ENCODE data around the gene C20orf141.
A peak's percentile ranks its signal among the peaks of the same experiment; 100 is the strongest.
"Not testable (repeated sequence)": the region's sequence is repeated elsewhere in the genome, so short reads cannot be mapped to it uniquely, and the experiment has no call there.

Gene C20orf141

DNA sequence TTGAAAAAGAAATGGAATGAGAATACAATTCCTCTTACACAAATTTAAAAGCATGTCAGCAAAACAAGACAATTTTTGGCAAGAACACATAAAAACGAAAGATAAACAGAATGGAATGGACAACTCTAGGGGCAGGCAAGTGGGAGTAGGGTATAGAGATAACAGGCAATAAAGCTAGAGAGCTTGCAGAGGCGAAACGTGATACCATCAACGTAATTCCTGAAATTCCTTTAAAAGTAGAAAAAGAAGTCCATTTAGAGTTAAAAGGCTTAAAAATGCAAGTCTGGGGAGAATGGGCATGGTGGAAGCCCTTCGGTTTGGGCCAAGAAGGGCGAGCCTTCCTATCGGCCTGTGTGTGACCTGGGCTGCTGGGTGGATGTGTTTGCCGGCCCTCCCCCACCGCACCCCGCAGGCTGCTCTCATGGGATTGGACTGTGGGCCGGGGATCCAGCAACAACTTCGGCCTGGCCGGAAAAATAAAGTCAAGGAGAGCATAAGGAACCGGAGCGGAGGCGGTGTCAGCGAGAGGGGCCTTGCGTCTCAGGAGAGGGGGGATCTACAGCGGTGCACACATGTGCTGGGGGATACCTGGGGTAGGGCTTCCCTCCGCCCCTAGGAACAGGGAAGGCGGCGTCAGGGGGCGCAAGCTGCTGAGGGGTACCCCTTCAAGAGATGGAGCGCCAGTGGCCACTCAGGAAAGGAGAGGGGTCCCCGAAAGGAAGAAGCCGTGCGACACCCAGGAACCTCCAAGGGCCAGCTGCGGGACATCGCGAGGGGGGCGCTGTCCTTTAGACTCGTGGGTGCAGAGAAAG lies 5.5 kb downstream of the C20orf141 start:
- DNase-seq (ENCODE audit: low read depth, low spot score) = no peak

GRCh38 chr20:2820896-2821869 lies 6.4 kb downstream of the C20orf141 start:
- no peak for DNase-seq (ENCODE audit: low read depth, low spot score)

DNA sequence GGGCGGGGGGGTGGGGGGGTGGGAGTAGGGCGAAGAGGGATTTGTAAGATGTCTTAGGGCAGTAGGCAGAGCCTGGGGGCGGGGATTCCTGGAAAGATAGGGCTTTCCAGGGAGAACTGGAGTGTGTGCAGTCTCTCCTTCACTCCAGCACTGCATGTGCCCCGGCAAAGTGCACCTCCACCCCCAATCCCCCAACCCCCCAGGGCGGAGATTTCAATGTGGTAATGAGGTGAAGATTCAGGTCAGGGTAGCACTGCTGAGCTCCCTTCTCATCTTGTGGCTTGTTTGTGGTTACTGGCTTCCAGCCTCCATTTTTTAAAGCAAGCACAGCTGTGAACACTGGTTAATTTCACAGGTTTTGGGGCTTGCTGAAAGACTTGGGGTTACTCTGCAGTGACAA lies 7.3 kb downstream of the C20orf141 start:
- DNase-seq (ENCODE audit: low read depth, low spot score) = no peak

DNA sequence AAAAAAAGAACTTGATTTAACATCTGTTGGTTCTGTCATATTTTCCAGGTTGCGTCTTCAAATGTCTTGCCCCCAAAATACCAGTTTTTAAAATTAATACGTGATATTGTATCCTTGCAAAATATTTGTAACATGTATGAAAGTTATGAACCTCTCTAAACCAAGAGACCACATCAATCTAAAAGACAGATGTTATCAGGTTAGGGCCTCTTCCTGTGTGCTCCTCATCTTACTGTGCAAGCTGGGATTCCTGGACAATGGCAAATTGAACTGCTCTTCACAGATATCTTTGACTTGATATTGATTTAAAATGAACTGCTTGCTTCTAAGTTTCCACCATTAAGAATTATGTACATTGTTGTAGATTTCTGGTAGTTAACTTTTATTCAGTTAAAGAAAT lies 11.0 kb downstream of the C20orf141 start:
- DNase-seq (ENCODE audit: low read depth, low spot score) = no peak

GRCh38 chr20:2826655-2827054 lies 11.9 kb downstream of the C20orf141 start:
- no peak for DNase-seq (ENCODE audit: low read depth, low spot score)

- DNase-seq (ENCODE audit: low read depth, low spot score) = no peak
Measured at GRCh38 chr20:2829376-2829775, 14.6 kb downstream of the C20orf141 start.

DNA sequence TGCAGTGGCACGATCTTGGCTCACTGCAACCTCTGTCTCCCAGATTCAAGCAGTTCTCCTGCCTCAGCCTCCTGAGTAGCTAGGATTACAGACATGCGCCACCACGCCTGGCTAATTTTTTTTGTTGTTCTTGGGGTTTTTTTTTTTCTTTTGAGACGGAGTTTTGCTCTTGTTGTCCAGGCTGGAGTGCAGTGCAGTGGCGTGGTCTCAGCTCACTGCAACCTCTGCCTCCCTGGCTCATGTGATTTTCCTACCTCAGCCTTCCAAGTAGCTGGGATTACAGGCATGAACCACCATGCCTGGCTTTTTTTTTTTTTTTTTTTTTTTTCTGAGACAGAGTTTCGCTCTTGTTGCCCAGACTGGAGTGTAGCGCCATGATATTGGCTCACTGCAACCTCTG lies 16.4 kb downstream of the C20orf141 start:
- DNase-seq (ENCODE audit: low read depth, low spot score) = not testable (repeated sequence)

- no peak for DNase-seq (ENCODE audit: low read depth, low spot score)
Measured at GRCh38 chr20:2833761-2834160, 19.0 kb downstream of the C20orf141 start.

DNA sequence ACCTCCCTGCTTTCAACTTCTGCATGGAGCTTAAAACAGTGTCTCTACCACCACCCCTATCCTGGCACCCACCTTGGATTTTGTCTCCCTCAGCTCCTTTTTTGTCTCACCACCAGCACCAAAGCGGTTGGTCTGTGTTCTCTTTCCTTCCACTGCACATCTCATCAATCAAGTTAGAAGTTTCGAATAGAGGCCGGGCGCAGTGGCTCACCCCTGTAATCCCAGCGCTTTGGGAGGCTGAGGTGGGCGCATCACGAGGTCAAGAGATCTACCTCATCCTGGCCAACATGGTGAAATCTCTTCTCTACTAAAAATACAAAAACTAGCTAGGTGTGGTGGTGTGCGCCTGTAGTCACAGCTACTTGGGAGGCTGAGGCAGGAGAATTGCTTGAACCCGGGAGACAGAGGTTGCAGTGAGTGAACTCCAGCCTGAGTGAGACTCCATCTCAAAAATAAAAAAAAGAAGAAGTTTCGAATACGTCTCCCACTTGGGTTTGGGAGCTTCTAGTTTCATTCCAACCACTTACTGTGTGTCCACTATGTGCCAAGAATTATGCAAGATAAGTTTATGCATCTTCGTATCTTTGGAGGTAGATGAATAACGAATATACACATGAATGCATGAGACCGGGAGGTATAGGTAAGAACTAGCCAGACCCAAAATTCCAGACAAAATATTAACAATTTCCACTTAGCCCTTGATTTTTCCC lies 19.8 kb downstream of the C20orf141 start:
- DNase-seq (ENCODE audit: low read depth, low spot score) = no peak

DNA sequence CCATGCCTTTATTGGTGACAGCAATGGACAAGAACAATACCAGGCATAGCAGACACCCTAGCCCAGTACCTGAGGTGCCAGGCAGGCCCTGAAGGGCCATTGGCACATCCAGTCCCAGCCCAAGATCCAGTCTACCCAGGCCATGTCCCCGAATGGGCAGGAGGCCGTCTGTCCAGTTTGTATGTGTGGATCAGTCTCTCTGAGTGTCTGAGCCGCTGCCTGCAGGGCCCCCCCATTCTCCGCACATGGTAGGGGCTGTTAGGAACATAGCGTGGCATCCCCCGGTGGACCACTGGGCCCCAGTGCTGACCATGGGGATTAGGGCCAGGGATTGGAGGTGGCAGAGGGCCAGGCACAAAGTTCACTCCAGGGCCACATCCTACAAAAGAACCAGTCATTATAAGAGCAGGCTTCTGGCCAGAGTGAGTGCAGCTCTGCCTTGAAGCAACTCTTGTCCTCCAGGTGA lies 20.6 kb downstream of the C20orf141 start:
- no peak for DNase-seq (ENCODE audit: low read depth, low spot score)

DNA sequence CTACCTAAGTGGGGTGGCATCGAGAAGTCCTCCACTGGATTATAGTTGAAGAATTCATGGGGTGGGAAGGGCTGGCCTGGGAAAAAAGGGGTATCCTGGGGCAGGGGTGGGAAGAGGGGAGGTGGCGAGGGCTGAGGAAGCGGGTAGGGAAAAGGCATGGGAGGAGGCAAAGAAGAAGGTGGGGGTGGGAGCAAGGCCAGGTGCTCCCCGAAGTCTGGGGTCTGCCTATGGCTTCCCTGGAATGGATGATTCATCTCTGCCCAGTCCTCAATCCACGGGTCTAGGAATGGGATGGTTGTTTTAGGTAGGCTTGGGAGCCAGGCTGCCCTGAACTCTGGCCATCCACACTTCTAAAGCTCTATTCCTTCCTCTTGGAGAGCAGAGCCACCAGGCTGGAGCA lies 21.2 kb downstream of the C20orf141 start:
- no peak for DNase-seq (ENCODE audit: low read depth, low spot score)

GRCh38 chr20:2837221-2837960 lies 22.6 kb downstream of the C20orf141 start:
- DNase-seq (ENCODE audit: low read depth, low spot score) = no peak

DNA sequence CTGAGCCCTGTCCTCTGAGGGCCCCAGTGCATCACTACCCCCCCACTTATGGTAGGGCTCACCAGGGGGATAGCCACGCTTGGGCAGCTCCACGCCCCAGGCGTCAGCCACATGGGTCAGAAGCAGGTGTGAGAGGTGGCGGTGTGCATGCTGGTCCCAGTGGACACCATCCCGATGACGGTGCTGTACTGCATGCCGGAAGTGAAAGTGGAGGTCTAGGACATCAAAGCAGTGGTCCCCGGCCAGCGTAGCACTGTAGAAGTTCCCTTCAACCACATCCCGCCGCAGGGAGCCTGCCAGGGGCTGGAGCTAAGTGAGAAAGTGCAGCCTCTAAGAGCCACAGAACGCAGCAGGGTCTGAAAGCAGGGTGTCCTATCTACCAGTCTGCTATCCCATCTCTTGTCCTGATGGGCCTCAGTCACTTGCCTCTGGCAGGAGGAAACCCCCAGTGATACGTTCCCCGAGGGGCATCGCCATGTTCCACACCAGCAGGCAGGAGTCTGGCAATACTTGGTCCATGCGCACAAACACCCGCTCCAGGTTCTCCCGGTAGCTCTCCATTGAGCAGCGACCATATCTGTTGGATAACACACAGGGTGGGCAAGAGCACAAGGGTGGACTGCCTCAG lies 23.5 kb downstream of the C20orf141 start:
- DNase-seq (ENCODE audit: low read depth, low spot score) = no peak

DNA sequence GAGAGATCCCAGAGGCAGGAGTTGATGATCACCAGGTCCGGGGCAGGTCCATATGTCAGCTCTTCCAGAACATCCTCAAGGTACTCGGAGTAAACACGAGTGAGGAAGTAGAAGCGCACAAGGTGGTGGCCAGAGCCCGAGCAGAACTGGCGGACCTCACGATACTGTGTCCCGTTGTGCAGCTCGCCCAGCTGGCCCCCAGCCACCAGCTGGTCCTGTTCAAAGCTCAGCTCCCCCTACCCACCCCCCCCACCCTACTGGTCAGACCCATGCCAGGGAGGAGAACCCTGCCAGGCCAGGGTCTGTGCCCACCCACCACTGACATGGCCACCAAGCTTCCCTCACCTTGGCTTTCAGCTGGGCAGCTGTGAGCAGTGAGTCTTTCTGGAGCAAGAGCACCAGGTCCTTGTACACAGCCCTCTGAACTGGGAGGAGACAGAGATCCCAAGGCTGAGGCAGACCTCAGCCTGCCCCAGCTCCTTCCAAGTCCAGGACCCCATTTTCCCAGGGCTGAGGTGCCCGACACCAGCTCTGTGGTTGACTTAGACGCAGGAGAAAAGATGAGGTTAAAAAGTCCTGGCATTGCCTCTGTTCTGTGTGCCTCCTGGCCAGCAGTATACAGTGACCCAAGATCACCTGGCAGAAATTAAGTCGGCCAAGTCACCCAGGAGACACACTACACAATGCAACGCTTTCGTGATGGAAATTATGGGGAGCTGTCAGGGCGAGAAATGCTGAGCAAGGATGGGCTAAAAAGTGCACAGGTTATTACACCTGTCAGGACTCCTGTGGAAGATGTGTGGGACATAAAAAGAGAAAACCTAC lies 24.3 kb downstream of the C20orf141 start:
- DNase-seq (ENCODE audit: low read depth, low spot score) = no peak

DNA sequence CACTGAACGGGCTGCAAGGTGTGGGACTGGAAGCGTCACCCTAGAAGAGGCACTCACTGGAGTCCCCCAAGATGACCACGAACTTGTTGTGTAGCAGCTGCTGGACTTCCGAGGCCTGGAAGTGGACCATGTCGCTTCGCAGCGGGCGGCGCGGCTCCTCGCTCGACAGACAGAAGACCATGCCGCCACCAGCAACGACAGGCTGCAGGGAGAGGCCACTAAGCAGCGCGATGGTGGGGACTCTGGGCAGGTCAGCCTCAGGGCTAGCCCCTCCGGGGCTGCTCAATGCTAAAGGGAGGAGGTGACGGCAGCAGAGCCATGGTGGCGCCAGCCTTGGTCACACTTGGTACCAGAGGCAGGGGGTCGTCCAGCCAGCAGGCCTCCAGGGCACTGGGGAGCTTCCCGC lies 24.9 kb downstream of the C20orf141 start:
- no peak for DNase-seq (ENCODE audit: low read depth, low spot score)

DNA sequence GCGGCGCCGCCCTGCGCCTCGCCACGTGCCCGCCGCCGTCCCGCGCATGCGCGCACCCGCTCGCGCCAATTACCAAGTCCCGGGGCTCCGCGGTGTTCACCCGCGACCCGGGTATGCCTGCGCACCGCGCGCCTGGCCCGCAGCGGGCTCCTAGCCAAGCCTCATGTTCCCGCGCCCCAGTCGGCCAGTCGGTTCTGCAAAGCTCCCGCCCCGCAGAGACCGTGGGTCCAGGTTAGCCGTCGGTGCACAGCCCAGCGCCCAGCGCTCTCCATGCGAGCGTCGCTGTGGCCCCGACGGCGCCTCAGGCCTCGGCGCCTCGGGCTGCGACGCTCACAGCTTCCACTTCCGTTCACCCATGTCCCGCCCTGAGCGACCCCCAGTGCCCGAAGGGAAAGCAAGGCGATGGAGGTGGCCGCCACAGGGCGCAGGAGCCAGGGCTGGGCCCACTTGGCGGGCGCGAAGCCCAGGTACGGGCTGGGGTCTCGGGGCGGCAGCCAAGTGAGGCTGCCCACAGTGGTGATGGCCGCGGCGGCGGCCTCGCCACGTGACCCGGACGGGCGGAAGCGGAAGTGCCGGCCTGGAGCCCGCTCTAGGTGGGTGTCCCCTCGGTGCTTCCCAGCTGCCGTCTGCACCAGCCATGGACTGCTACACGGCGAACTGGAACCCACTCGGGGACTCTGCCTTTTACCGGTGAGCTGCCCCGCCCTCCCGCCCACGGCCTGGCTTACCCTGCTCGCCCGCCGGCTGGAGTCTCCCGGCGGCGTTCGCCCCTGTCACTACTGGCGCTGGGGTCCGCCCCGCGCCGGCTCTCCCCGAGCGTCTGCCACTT lies 25.6 kb downstream of the C20orf141 start, which contains the start of the genes PCED1A and VPS16:
Gene PCED1A (minus strand): TSS at position 518 of the 829 bp plus-strand sequence. CDS start 743 bp downstream, outside the sequence.
Gene VPS16 (plus strand): TSS at position 608 of the 829 bp plus-strand sequence. CDS start 30 bp downstream, at position 638.
- DNase-seq (ENCODE audit: low read depth, low spot score) = peak; percentile 79

- no peak for DNase-seq (ENCODE audit: low read depth, low spot score)
Measured at GRCh38 chr20:2840967-2841531, 26.3 kb downstream of the C20orf141 start.

DNA sequence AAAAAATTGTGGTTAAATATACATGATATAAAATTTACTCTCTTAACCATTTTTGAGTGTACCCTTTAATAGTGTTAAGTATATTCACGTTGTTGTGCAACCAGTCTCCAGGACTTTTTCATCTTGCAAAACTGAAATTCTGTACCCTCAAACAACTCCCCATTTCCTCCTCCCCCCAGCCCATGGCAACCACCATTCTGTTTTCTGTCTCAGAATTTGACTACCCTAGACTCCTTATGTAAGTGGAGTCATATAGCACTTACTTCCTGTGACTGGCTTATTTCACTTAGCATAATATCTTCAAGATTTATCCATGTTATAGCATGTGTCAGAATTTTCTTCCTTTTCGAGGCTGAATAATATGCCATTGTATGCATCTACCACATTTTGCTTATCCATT lies 30.8 kb downstream of the C20orf141 start:
- no peak for DNase-seq (ENCODE audit: low read depth, low spot score)

Measured in activated CD4-positive, CD25-positive, alpha-beta regulatory T cell treated with anti-CD3 and anti-CD28 coated beads, Interleukin-2, amount 50 U/mL, for 16 hours (primary cell).